Gastrocnemius medialis (tissue), 4 donors: Measurements from ENCODE around the gene MTHFSD.

Source experiments
- POLR2A ChIP-seq, 2 donors: fragments of 450-650 bp; IDR thresholded peaks; one replicate each; pipeline ENCODE4 v1.6.1; 2017; ENCODE audit warnings: antibody characterized with exemption in 2 of 2, mild to moderate bottlenecking in 2 of 2, moderate library complexity in 2 of 2
- TF ChIP-seq, protein P1 (sequence below), 5 experiments: fragments of 450-650 bp in 3 of 5; fragments of 200-600 bp in 2 of 5; sonication (generic) in 2 of 5; IDR thresholded peaks in 4 of 5; conservative IDR thresholded peaks in 1 of 5; 1 replicate in 4 of 5; 2 replicates in 1 of 5; pipeline ENCODE4 v1.5.1; 2016 to 2019; ENCODE audit warnings: antibody characterized with exemption in 5 of 5, mild to moderate bottlenecking in 3 of 5, moderate library complexity in 3 of 5

DNA sequence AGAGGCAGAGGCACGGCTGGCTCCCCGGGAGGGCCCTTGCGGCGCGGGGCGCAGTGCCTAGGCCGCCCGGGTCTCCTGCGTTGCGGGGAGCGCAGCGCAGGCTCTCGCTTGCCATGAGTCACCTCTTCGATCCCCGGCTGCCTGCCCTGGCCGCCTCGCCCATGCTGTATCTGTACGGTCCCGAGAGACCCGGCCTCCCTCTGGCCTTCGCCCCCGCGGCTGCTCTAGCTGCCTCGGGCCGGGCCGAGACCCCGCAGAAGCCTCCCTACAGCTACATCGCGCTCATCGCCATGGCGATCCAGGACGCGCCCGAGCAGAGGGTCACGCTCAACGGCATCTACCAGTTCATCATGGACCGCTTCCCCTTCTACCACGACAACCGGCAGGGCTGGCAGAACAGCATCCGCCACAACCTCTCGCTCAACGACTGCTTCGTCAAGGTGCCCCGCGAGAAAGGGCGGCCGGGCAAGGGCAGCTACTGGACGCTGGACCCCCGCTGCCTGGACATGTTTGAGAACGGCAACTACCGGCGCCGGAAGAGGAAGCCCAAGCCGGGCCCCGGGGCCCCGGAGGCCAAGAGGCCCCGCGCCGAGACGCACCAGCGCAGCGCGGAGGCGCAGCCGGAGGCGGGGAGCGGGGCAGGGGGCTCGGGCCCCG, 23.7 kb upstream of the MTHFSD start:
- TF ChIP-seq, protein P1, sequence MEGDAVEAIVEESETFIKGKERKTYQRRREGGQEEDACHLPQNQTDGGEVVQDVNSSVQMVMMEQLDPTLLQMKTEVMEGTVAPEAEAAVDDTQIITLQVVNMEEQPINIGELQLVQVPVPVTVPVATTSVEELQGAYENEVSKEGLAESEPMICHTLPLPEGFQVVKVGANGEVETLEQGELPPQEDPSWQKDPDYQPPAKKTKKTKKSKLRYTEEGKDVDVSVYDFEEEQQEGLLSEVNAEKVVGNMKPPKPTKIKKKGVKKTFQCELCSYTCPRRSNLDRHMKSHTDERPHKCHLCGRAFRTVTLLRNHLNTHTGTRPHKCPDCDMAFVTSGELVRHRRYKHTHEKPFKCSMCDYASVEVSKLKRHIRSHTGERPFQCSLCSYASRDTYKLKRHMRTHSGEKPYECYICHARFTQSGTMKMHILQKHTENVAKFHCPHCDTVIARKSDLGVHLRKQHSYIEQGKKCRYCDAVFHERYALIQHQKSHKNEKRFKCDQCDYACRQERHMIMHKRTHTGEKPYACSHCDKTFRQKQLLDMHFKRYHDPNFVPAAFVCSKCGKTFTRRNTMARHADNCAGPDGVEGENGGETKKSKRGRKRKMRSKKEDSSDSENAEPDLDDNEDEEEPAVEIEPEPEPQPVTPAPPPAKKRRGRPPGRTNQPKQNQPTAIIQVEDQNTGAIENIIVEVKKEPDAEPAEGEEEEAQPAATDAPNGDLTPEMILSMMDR (IDR thresholded peaks at IDR 0.05 in 4 of 5, conservative IDR thresholded peaks at IDR 0.05 in 1 of 5) = no peak
- no peak for TF ChIP-seq POLR2A (IDR thresholded peaks at IDR 0.05)
